Endodermal cell (in vitro differentiated cells): ENCODE measurements around the gene MSH3. TPM values are rescaled to one million over a fixed set of nuclear protein-coding genes. Genes with fewer than 3 reads are reported as not detected.

Experiments
- DNase-seq: peaks from one replicate; pipeline ENCODE4 v3.0.0-alpha.2; 2017
- H3K27ac ChIP-seq: 2 replicates; pipeline ENCODE4 v1.5.1; 2013; ENCODE audit warnings: mild to moderate bottlenecking, low read depth, low read length, moderate library complexity
- H3K27me3 ChIP-seq: 2 replicates; pipeline ENCODE4 v1.6.1; 2013; ENCODE audit warnings: mild to moderate bottlenecking, low read length, moderate library complexity; ENCODE audit not compliant: insufficient read depth, control insufficient read depth, poor library complexity, severe bottlenecking
- H3K36me3 ChIP-seq: 2 replicates; pipeline ENCODE4 v1.7.0; 2013; ENCODE audit warnings: mild to moderate bottlenecking, low read length, moderate library complexity; ENCODE audit not compliant: control insufficient read depth, insufficient read depth
- H3K4me1 ChIP-seq: one replicate; pipeline ENCODE4 v1.7.0; 2013; ENCODE audit warnings: low read length; ENCODE audit not compliant: control insufficient read depth, insufficient read depth
- H3K4me3 ChIP-seq: 2 replicates; pipeline ENCODE4 v1.5.1; 2013; ENCODE audit warnings: mild to moderate bottlenecking, low read length, moderate library complexity
- H3K9ac ChIP-seq: 2 replicates; pipeline ENCODE4 v1.6.1; 2013; ENCODE audit warnings: mild to moderate bottlenecking, low read length, moderate library complexity; ENCODE audit not compliant: poor library complexity, severe bottlenecking; ENCODE audit errors: extremely low read depth
- H3K9me3 ChIP-seq: 2 replicates; pipeline ENCODE4 v1.6.1; 2013; ENCODE audit warnings: mild to moderate bottlenecking, low read length, moderate library complexity; ENCODE audit not compliant: control insufficient read depth
- H3K27ac Mint-ChIP-seq: 2 replicates; pipeline ENCODE4 v1.8.0; 2020; ENCODE audit warnings: mixed read lengths
- H3K27me3 Mint-ChIP-seq: 2 replicates; pipeline ENCODE4 v1.8.0; 2021; ENCODE audit warnings: mild to moderate bottlenecking, mixed read lengths; ENCODE audit not compliant: insufficient read depth
- H3K36me3 Mint-ChIP-seq: 2 replicates; pipeline ENCODE4 v1.8.0; 2020; ENCODE audit warnings: low read depth, mixed read lengths
- H3K4me1 Mint-ChIP-seq: 2 replicates; pipeline ENCODE4 v1.8.0; 2020; ENCODE audit warnings: mixed read lengths
- H3K4me3 Mint-ChIP-seq: 2 replicates; pipeline ENCODE4 v1.8.0; 2020; ENCODE audit warnings: mild to moderate bottlenecking, moderate library complexity, mixed read lengths
- H3K9me3 Mint-ChIP-seq: 2 replicates; pipeline ENCODE4 v1.8.0; 2020; ENCODE audit warnings: mild to moderate bottlenecking, mixed read lengths
- WGBS, 2 experiments: methylation state at CpG; one replicate each; pipeline versions ENCODE4 v1.1.5 to v1.1.7; 2013; ENCODE audit warnings: missing lambda C conversion rate in 2 of 2, mixed read lengths in 1 of 2; ENCODE audit not compliant: insufficient coverage in 1 of 2, insufficient read length in 1 of 2; 5-methylcytosine and 5-hydroxymethylcytosine counted together
- total RNA-seq, 2 donors: library from RNA; stranded (reverse); fragmentation: NEBNext Ultra II Directional in 1 of 2; extraction: Animal tissue kit (Norgen Biotek cat#: 25700) in 1 of 2; gene quantifications; 2 replicates in 1 of 2; 3 replicates in 1 of 2; pipeline ENCODE4 v1.2.1, GENCODE V29; 2021
- TF ChIP-seq, protein P1 (sequence below): fragments of 200-600 bp; sonication (generic); conservative IDR thresholded peaks from 2 replicates; pipeline ENCODE4 v1.5.0; 2021; ENCODE audit warnings: antibody characterized with exemption, mild to moderate bottlenecking

Gene MSH3
- total RNA-seq, 2 donors from 2014 or later, result 17.3 to 25.2 TPM

DNA sequence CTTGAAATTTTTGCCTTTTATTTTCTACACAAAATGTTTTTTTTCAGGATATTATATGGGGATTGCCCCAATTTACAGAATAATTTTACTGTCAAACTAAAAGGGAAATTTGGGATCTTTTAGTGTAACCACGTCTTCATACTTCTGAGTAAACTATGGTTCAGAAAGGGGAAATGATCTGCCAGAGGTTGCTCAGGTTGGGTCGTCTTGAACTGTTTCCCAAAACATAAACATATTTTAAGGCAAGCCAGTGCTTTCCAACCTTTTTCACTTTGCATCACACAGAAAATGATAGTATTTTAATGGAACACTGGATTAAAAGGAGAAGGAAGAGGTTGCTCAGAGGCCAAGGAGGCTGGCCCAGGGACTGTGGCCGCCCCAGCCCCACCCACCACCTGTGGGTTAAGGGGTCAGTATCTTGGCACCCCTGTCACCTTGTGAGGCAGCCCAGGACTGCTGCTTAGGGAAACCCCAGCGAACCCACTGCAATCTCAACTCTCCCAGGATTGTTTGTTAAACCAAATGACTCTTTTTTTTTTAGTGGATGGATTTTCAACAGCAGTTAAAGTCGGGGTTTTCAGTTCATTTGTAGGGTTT is 143.1 kb downstream of the MSH3 start:
- no peak overlapping the region for H3K9ac ChIP-seq
- WGBS, 2 experiments, result 98% methylated on average over 5 of the region's 5 CpGs; no CpG with 5 or more reads in 1 of the 2 experiments
- no peak for DNase-seq
- no peaks in the 10 kb centered on the region for H3K4me1 ChIP-seq
- TF ChIP-seq, protein P1, sequence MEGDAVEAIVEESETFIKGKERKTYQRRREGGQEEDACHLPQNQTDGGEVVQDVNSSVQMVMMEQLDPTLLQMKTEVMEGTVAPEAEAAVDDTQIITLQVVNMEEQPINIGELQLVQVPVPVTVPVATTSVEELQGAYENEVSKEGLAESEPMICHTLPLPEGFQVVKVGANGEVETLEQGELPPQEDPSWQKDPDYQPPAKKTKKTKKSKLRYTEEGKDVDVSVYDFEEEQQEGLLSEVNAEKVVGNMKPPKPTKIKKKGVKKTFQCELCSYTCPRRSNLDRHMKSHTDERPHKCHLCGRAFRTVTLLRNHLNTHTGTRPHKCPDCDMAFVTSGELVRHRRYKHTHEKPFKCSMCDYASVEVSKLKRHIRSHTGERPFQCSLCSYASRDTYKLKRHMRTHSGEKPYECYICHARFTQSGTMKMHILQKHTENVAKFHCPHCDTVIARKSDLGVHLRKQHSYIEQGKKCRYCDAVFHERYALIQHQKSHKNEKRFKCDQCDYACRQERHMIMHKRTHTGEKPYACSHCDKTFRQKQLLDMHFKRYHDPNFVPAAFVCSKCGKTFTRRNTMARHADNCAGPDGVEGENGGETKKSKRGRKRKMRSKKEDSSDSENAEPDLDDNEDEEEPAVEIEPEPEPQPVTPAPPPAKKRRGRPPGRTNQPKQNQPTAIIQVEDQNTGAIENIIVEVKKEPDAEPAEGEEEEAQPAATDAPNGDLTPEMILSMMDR, result no peak
- peaks cover 28% of the 10 kb centered on the region for H3K36me3 ChIP-seq
- H3K27me3 Mint-ChIP-seq, result no peaks in the 10 kb centered on the region
- no peak overlapping the region for H3K27ac ChIP-seq
- no peaks in the 10 kb centered on the region for H3K27me3 ChIP-seq
- no peaks in the 10 kb centered on the region for H3K9me3 ChIP-seq
- H3K4me3 ChIP-seq, result no peak overlapping the region
- no peaks in the 10 kb centered on the region for H3K9me3 Mint-ChIP-seq
- peaks cover 12% of the 10 kb centered on the region for H3K4me1 Mint-ChIP-seq
- H3K4me3 Mint-ChIP-seq, result no peak overlapping the region
- peaks cover 9% of the 10 kb centered on the region for H3K36me3 Mint-ChIP-seq
- no peak overlapping the region for H3K27ac Mint-ChIP-seq

- no peaks in the 10 kb centered on the region for H3K9me3 ChIP-seq
- peaks cover 21% of the 10 kb centered on the region for H3K36me3 ChIP-seq
- 100% methylated on average over 1 of the region's 1 CpG; no CpG with 5 or more reads in 1 of the 2 experiments for WGBS, 2 experiments
- Mint-ChIP-seq H3K4me3 (no peak overlapping the region), H3K27me3 (no peaks in the 10 kb centered on the region), H3K36me3 (peaks cover 14% of the 10 kb centered on the region), H3K27ac (no peak overlapping the region), H3K9me3 (no peaks in the 10 kb centered on the region), H3K4me1 (peaks cover 12% of the 10 kb centered on the region)
- TF ChIP-seq, protein P1, result no peak
- no peaks in the 10 kb centered on the region for H3K27me3 ChIP-seq
- DNase-seq, result no peak
- H3K4me1 ChIP-seq, result no peaks in the 10 kb centered on the region
- no peak overlapping the region for H3K27ac ChIP-seq
- no peak overlapping the region for H3K9ac ChIP-seq
- no peak overlapping the region for H3K4me3 ChIP-seq
Observed at GRCh38 chr5:80798166-80798565, 143.7 kb downstream of the MSH3 start.

DNA sequence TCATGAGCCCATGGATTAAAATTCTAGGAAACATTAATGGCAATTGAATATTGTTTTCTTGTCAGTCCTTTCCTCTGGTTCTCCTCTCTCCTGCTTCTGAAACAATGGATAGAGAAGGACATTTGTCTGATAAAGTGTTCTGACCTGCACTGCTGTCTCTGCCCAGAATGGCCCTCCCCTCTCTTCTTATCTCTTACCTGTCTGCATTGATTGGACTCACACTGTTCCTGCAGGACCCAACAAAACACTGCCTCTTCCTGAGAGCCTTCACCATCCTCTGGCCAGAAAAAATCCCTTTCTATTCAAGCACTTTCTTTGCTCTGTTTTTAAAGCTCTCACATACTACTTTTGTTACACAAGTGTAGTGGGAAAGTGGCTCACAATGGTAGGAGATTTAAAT is 144.2 kb downstream of the MSH3 start:
- TF ChIP-seq, protein P1, result no peak
- Histone ChIP-seq H3K27ac (no peak overlapping the region), H3K9ac (no peak overlapping the region), H3K27me3 (no peaks in the 10 kb centered on the region), H3K4me1 (no peaks in the 10 kb centered on the region), H3K36me3 (peaks cover 17% of the 10 kb centered on the region), H3K4me3 (no peak overlapping the region), H3K9me3 (no peaks in the 10 kb centered on the region)
- DNase-seq, result no peak
- Mint-ChIP-seq H3K9me3 (no peaks in the 10 kb centered on the region), H3K36me3 (peaks cover 19% of the 10 kb centered on the region), H3K4me3 (no peak overlapping the region), H3K27me3 (no peaks in the 10 kb centered on the region), H3K27ac (peak overlapping the region; percentile 2), H3K4me1 (peaks cover 12% of the 10 kb centered on the region)
